Mesodermal cell (in vitro differentiated cells): Measurements from ENCODE around the gene CLEC3B.

Experiments used
- H3K27ac ChIP-seq: 2 replicates; pipeline ENCODE4 v1.7.0; 2013; ENCODE audit warnings: mild to moderate bottlenecking, low read depth, low read length, moderate library complexity; ENCODE audit not compliant: severe bottlenecking
- H3K36me3 ChIP-seq: 2 replicates; pipeline ENCODE4 v1.7.1; 2013; ENCODE audit warnings: mild to moderate bottlenecking, low read length, moderate library complexity; ENCODE audit not compliant: control insufficient read depth, insufficient read depth
- H3K4me1 ChIP-seq: one replicate; pipeline ENCODE4 v1.7.1; 2013; ENCODE audit warnings: mild to moderate bottlenecking, low read length; ENCODE audit not compliant: insufficient read depth, control insufficient read depth, poor library complexity, severe bottlenecking
- H3K4me3 ChIP-seq: 2 replicates; pipeline ENCODE4 v1.7.0; 2013; ENCODE audit warnings: low read length, control low read depth, mild to moderate bottlenecking; ENCODE audit not compliant: insufficient read depth, poor library complexity, severe bottlenecking; ENCODE audit errors: extremely low read depth
- H3K9me3 ChIP-seq: 2 replicates; pipeline ENCODE4 v1.7.1; 2013; ENCODE audit warnings: mild to moderate bottlenecking, low read length, moderate library complexity; ENCODE audit not compliant: control insufficient read depth
- WGBS, 2 experiments: methylation state at CpG; one replicate each; pipeline ENCODE4 v1.1.5; 2013; ENCODE audit warnings: missing lambda C conversion rate in 2 of 2; ENCODE audit not compliant: insufficient coverage in 2 of 2; 5-methylcytosine and 5-hydroxymethylcytosine counted together

CLEC3B gene

DNA sequence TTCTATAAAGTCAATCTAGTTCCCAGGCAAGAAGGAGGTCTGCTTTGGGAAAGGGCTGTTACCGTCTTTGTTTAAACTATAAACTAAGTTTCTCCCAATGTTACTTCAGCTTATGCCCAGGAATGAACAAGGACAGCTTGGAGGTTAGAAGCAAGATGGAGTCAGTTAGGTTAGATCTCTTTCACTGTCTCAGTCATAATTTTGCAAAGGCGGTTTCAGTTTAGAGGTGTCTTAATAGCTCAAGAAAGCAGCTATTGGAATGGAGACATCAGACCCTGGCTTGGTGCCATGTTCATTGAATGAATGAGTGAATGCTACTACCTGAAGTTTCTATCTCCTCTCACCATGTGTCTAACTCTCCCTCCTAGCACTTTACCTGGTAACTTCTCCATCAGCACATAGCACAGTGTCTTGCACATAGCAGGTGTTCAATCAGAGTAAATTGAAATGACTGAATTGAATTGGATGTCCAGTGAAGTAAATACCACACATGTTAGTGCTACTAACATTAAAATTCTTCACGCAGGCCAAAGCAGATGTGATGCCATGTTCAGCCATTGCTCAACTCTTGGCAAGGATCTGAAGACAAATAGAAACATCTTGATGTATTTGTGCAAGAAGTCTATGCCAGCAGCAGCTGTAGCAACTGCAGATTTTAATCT is 28.2 kb downstream of the CLEC3B start:
- H3K27ac ChIP-seq, result no peak overlapping the region
- no peak overlapping the region for H3K4me3 ChIP-seq
- 100% methylated on average over 1 of the region's 3 CpGs for WGBS, 2 experiments
- H3K9me3 ChIP-seq, result no peaks in the 10 kb centered on the region
- no peaks in the 10 kb centered on the region for H3K36me3 ChIP-seq
- peaks cover 23% of the 10 kb centered on the region for H3K4me1 ChIP-seq

DNA sequence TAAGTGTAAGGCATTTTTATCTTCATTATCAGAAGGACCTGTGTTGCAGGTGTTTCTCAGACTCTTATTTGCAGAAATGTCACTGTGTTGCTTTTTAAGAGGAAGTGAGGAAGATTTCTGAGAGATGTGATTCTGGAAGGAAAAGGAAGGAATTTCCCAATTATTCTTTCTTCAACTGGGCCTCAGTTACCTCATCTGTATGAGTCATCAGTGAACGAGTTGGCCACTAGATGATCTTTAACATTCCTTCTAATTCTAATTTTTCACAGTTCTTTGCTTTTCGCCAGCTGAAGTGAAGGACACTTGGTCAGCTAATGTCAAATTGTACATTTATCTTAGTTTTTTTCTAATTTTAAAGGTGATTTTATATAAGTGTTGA is 28.9 kb downstream of the CLEC3B start:
- H3K9me3 ChIP-seq, result no peaks in the 10 kb centered on the region
- WGBS, 2 experiments, result no CpG with 5 or more reads among the region's 2 CpGs
- no peak overlapping the region for H3K4me3 ChIP-seq
- H3K27ac ChIP-seq, result peak overlapping the region; percentile 44
- H3K4me1 ChIP-seq, result peaks cover 23% of the 10 kb centered on the region
- no peaks in the 10 kb centered on the region for H3K36me3 ChIP-seq

DNA sequence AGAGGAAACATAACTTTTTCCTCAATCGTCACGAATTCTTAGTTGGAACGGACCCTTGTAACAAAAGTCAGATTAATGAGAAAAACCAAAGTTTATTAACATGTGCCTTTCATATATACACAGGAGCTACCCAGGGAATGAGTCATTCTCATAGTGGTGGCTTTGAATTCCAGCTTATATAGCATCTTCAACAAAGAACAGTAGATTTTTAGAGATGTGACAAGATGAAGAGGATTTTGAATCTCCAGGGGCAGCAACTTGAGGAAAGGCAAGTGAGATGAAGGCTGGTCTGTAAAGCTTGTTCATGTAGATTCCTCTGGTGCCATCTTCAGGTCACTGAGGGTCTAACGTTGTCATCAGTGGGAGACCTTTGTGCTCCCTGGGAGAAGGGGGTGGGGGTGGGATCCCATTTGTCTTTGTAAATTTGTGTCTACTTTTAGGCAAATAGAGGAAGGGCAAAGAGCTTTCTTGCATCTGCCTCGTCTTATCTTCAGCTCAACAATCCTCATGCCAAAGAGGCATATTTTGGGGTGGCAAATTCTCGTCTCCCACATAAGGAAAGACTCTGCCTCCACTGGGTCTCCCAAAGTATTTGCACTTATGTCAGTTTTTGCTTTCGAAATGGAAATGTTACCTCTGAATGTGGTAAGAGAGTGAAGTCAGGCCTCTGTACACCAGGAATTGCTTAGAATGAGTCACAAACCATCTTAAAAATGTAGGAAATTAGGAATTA is 29.5 kb downstream of the CLEC3B start:
- H3K9me3 ChIP-seq, result no peaks in the 10 kb centered on the region
- H3K4me1 ChIP-seq, result peaks cover 23% of the 10 kb centered on the region
- no peak overlapping the region for H3K4me3 ChIP-seq
- WGBS, 2 experiments, result 76 to 91% methylated on average over 5 of the region's 7 CpGs
- peak overlapping the region; percentile 44 for H3K27ac ChIP-seq
- no peaks in the 10 kb centered on the region for H3K36me3 ChIP-seq

DNA sequence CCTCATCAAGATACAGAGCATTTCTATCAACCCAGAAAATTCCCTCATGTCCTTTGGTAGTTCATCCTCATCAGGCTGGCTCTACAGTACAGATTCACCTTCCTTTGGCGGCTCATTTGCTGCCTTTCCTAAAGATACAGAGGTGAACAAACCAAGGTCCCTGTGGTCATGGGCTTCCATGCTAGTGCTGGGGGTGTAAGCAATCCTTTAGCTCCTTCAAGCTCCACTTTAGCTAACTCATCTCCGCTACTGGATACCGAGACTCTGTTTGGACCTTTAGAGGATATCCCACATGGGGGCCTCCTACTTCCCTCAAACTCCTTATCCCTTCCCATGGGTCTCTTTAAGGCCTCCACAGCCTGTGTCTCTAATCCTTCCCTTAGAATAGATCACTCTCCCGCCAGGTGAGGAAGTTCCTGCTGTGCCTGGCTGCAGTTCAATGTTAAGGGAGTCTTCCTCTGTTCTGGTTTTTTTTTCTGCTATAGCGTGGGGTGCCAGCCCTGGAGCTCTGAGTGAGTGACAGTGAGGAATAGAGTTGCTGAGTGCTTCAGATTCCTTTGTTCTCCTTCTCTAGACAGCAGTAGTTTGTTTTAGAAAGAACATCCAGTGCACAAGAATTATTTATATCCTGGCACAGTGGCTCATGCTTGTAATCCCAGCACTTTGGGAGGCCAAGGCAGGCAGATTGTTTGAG is 30.7 kb downstream of the CLEC3B start:
- H3K27ac ChIP-seq, result peak overlapping the region; percentile 30
- no peaks in the 10 kb centered on the region for H3K36me3 ChIP-seq
- no peaks in the 10 kb centered on the region for H3K9me3 ChIP-seq
- WGBS, 2 experiments, result 67 to 83% methylated on average over 3 of the region's 5 CpGs
- H3K4me3 ChIP-seq, result no peak overlapping the region
- peaks cover 27% of the 10 kb centered on the region for H3K4me1 ChIP-seq

DNA sequence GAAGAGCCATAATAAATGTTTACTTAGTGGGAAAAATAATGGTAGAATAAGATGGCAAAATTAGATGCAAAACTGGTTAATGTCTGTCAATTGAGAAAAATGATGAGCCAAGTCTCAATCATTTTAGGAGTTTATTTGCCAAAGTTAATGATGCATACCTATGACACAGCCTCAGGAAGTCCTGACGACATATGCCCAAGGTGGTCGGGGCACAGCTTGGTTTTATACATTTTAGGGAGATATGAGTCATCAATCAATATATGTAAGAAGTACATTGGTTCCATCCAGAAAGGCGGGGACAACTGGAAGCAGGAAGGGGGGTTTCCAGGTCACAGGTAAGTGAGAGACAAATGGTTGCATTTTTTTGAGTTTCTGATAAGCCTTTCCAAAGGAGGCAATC is 31.5 kb downstream of the CLEC3B start:
- H3K4me1 ChIP-seq, result peaks cover 27% of the 10 kb centered on the region
- H3K9me3 ChIP-seq, result no peaks in the 10 kb centered on the region
- H3K27ac ChIP-seq, result no peak overlapping the region
- H3K36me3 ChIP-seq, result no peaks in the 10 kb centered on the region
- 86 to 92% methylated on average over 1 to 2 of the region's 3 CpGs for WGBS, 2 experiments
- no peak overlapping the region for H3K4me3 ChIP-seq

DNA sequence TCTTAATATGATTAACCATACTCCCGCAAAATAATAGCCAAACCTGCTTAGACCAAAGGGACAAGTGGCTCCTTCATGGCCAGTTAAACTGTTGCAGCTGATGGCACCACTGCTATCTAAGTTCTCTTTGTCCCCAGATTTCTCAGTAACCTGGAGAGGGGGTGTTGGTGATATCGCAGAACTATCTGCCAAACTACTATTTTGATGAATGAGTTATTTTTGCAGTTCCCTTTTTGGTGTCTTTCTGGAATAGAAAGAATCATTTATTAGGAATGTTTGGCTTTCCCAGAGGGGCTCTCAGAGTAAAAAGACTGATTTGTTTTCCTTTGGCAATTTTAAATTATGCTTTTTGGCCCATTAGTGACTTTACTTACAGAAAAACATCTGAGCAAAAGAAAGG is 33.0 kb downstream of the CLEC3B start:
- no peaks in the 10 kb centered on the region for H3K36me3 ChIP-seq
- WGBS, 2 experiments, result 100% methylated on average over 1 of the region's 2 CpGs; no CpG with 5 or more reads in 1 of the 2 experiments
- H3K9me3 ChIP-seq, result no peaks in the 10 kb centered on the region
- H3K4me3 ChIP-seq, result no peak overlapping the region
- H3K4me1 ChIP-seq, result peaks cover 26% of the 10 kb centered on the region
- no peak overlapping the region for H3K27ac ChIP-seq

DNA sequence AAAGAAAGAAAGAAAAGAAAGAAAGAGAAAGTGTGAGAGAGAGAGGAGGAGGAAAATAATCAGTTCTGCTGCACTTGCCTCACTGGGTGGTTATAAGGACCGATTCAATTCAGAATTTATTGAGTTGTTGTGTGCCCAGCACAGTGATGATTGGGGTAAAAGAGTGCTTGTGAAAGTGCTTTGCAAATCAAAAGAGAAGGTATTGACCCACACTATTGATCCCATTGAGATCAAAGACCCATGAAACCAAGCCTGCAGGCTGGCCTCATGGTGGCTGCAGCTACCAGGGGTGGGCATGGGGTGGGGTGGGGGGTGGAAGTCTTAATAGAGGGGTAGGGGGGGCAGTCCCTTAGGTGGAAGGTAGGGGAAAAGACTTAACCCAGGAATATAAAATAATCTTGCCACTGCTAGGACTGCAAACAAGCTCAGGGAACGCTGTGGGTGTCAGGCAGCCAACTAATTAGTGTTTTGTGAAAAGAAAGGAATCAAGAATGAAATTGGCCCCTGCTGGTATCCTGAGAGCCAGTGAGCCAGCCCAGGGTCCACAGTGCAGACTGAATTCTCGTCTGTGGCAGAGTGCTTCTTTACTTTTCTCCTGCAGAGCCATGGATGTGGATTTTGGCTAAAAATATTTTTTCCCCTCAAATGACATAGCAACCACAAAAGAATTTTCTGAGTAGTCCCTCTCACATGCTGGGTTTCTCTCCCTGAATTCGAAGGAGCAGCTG is 34.2 kb downstream of the CLEC3B start:
- H3K4me3 ChIP-seq, result no peak overlapping the region
- WGBS, 2 experiments, result 23 to 31% methylated on average over 2 to 4 of the region's 4 CpGs
- no peaks in the 10 kb centered on the region for H3K9me3 ChIP-seq
- H3K4me1 ChIP-seq, result peaks cover 22% of the 10 kb centered on the region
- no peaks in the 10 kb centered on the region for H3K36me3 ChIP-seq
- no peak overlapping the region for H3K27ac ChIP-seq

DNA sequence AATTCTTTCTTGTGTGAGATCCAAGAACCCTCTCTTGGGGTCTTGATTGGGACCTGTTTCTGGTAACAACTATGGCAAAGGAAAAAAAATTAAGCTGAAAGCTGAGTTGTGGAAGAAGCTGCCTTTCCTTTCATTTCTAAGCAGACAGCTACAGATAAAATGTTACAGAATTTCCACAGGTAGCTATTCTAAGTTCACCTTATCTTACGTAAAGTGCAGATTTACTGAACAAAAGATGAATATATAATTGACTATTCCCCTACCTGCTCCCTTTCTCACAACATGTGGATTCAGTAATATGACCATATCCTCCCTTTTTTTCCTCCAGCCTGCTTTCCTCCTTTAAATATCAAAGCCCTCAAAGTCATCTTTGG is 36.6 kb downstream of the CLEC3B start:
- no peaks in the 10 kb centered on the region for H3K9me3 ChIP-seq
- WGBS, 2 experiments, result no CpG with 5 or more reads among the region's 1 CpG
- peaks cover 11% of the 10 kb centered on the region for H3K4me1 ChIP-seq
- no peaks in the 10 kb centered on the region for H3K36me3 ChIP-seq
- H3K27ac ChIP-seq, result no peak overlapping the region
- no peak overlapping the region for H3K4me3 ChIP-seq

DNA sequence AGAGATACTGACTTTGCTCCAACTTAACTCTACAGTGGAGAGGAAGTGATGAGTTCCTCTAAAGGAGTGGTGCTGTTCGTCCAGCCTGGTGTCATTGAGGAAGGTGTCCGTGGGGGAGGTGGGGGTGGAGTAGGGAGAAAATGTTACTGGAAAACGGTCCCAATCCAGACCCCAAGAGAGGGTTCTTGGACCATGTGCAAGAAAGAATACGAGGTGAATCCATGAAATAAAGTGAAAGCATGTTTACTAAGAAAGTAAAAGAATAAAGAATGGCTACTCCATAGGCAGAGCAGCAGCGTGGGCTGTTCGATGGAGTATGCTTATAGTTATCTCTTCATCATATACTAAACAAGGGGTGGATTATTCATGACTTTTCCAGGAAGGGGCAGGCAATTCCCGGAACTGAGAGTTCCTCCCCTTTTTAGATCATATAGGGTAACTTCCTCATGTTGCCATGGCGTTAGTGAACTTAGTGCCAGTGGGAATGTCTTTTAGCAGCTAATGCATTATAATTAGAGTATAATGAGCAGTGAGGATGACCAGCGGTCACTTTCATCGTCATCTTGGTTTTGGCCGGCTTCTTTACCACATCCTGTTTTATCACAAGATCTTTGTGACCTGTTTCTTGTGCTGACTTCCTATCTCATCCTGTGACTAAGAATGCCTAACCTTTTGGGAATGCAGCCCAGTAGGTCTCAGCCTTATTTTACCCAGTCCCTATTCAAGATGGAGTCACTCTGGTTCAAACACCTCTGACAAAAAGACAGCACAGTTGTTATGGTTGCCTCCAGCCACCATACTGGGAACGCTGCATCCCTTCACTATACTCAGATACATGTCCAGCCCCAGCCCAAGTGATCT is 38.6 kb downstream of the CLEC3B start:
- H3K36me3 ChIP-seq, result no peaks in the 10 kb centered on the region
- peaks cover 11% of the 10 kb centered on the region for H3K4me1 ChIP-seq
- H3K9me3 ChIP-seq, result no peaks in the 10 kb centered on the region
- peak overlapping the region; percentile 51 for H3K27ac ChIP-seq
- WGBS, 2 experiments, result 85 to 88% methylated on average over 7 to 8 of the region's 12 CpGs
- no peak overlapping the region for H3K4me3 ChIP-seq

DNA sequence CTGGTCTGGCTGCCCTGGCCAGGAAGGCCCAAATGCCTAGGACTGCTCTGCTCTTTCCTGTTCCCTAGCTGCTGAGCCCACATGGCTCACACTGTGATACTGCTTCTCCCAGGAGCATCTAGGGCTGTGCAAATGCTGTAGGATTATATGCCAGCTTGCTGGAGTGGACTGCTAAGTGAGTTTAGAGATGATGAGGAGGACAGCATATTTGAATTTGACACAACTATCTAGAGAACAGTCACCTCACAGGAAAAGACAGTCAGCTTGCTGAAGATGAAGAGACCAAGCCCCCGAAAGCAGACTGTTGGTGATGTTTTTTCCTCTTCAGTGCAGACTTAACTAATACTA is 39.2 kb downstream of the CLEC3B start:
- H3K27ac ChIP-seq, result peak overlapping the region; percentile 51
- H3K4me1 ChIP-seq, result peaks cover 11% of the 10 kb centered on the region
- H3K4me3 ChIP-seq, result no peak overlapping the region
- H3K9me3 ChIP-seq, result no peaks in the 10 kb centered on the region
- 100% methylated on average over 1 of the region's 1 CpG; no CpG with 5 or more reads in 1 of the 2 experiments for WGBS, 2 experiments
- H3K36me3 ChIP-seq, result no peaks in the 10 kb centered on the region
